ENCODE data around the gene HMG20A.
"Not testable (repeated sequence)": the region's sequence is repeated elsewhere in the genome, so short reads cannot be mapped to it uniquely, and the experiment has no call there.

Gene HMG20A

DNA sequence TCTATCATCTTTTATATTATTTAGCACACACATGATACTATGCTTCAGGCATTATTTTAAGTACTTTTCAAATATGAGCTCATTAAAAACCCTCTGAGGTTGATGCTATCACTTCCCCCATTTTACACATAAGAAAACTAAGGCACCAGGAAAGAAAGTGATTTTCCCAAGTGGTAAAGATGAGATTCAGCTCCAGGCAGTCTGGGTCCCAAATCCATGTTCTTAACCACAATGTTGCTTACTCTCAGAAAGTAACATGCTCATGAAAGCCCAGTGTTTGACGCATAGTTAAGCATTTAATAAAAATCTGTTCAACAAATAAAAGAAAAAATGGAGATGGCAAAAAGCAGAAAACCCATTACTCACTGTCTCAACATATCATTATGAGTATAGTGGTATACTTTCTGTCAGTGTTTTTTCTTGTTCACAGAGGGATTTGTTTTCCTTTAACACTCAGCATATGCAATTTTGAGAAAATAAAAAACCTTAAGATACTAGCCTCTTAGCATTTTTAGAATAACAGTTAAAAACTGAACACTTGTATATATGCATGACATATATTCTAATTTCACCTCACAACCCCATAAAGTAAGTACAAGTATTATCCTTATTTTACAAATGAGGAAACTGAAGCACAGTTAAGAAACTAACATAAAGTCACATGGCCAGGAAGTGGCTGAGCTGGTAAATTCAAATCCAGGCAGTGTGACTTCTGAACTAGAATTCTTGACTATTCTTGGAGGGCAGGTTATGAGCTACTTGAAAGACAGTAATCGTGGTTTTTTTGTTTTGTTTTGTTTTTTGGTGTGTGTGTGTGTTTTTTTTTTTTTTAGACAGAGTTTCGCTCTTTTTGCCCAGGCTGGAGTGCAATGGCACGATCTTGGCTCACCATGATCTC is 11.2 kb upstream of the HMG20A start:
- DNase-seq (ENCODE audit: low spot score): peak; percentile 48

DNA sequence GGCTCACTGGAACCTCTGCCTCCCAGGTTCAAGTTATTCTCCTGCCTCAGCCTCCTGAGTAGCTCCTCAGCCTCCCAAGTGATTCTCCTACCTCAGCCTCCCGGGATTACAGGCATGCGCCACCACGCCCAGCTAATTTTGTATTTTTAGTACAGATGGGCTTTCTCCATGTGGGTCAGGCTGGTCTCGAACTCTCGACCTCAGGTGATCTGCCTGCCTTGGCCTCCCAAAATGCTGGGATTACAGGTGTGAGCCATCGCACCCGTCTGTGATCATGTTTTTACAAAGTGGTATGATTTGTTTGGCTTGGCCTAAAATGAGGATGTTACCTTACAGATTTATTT is 10.6 kb upstream of the HMG20A start:
- DNase-seq (ENCODE audit: low spot score): not testable (repeated sequence)

GRCh38 chr15:77410701-77411618 is 9.7 kb upstream of the HMG20A start:
- DNase-seq (ENCODE audit: low spot score): no peak

DNA sequence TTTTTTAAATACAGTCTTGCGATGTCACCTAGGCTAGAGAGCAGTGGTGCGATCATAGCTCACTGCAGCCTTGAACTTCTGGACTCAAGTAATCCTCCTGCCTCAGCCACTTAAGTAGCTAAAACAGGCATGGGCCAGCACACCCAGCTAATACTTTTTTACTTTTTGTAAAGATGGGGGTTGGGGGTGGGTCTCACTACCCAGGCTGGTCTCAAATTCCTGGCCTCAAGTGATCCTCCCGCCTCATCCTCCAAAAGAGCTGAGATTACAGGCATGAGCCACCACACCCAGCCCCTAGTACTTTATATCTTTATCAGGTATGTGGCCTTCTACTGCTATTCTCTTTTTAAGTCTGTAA is 9.1 kb upstream of the HMG20A start:
- DNase-seq (ENCODE audit: low spot score): no peak

GRCh38 chr15:77412972-77413698 is 7.6 kb upstream of the HMG20A start:
- no peak for DNase-seq (ENCODE audit: low spot score)

DNA sequence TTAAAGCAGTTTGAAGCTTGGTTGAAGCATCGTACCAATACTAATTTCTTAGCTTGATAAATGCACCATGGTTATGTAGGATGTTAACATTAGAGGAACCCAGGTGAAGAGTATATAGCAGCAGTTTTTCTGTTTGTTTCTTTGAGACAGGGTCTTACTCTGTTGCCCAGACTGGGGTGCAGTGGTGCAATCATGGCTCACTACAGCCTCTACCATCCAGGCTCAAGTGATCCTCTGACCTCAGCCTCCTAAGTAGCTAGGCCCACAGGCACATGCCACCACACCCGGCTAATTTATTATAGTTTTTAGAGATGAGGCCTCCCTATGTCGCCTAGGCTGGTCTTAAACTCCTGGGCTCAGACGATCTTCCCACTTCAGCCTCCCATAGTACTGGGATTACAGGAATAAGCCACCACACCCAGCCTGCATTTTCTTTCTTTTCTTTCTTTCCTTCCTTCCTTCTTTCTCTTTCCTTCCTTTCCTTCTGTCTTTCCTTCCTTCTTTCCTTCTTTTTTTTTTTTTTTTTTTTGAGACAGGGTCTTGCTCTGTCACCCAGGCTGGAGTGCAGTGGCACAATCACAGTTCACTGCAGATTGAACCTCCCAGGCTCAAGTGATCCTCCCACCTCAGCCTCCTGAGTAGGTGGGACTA is 6.9 kb upstream of the HMG20A start:
- DNase-seq (ENCODE audit: low spot score): no peak

DNA sequence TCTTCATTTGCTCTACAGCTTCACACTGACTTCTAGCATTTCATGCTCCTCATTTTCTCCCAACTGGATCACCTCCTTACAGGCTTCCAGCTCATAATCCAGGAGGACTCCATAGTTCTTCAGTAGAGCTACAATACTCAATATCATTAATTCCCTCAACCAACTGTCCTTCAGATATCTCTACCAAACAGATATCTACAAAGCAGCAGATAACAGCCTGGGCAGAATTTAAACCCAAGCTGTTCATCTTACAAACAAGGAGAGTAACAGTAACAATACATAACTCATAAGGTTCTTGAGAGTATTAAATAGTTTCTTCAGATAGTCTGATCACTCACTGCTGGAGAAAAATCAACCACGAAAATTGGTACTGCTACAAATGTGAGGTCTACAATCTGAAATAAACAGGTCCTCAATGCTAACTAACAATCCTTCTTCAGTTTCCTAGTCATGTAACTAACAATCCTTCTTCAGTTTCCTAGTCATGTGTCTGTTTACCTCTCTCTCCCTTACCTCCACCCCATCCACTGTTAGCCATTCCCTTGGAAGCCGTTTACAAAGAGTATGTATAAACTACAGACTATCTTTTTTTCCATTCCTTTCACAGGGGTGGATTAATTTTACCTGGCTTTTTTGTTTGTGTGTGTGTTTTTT is 5.8 kb upstream of the HMG20A start:
- DNase-seq (ENCODE audit: low spot score): no peak

GRCh38 chr15:77415450-77416147 is 5.1 kb upstream of the HMG20A start:
- no peak for DNase-seq (ENCODE audit: low spot score)

DNA sequence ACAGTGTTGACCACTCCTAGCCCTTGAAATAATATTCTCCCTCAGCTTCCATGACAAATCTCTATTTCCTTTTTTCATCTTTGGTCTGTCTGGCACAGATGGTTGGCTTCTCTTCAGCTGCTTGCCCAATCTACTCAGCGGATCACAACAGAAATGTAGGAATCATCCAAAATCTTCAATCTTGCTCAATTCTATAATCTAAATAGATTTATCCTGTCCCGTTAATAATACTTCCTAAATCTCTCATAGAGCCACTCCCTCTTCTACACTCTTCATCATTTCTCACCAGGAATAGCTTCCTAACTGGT is 4.6 kb upstream of the HMG20A start:
- no peak for DNase-seq (ENCODE audit: low spot score)

DNA sequence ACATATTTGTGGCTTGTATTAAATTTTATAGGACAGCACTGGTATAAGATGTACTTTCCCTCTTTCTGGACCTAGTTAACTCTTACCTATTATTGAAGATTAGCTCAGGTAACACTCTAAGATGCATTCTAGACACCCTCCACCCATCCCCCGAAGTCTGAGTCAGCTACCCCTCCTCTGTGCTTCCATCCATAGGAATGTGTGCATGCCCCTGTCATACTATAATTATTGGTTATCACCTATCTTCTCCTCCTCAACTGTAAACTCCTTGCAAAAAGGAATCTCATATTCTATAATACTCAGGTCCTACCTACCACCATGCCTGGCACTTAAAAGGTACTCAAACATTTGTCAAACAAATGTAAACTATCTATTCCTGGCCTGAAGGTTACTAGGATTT is 3.7 kb upstream of the HMG20A start:
- no peak for DNase-seq (ENCODE audit: low spot score)

DNA sequence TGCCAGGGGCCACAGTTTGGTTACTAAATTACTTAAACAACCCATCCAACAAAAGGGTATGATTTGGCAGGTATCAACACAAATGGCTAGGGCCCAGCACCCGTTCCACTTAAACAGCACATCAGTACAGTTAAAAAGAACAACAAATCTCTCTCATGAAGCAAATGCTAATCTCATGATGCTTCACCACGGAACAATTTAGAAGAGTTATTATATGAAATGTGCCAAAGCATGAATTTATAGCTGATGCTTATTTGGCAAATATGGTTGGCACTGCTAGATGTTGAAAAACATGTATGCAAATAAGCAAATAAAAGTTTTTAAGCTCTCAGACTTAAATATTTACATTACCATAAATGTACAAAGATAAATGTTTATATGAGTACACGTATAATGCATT is 3.1 kb upstream of the HMG20A start:
- DNase-seq (ENCODE audit: low spot score): no peak

DNA sequence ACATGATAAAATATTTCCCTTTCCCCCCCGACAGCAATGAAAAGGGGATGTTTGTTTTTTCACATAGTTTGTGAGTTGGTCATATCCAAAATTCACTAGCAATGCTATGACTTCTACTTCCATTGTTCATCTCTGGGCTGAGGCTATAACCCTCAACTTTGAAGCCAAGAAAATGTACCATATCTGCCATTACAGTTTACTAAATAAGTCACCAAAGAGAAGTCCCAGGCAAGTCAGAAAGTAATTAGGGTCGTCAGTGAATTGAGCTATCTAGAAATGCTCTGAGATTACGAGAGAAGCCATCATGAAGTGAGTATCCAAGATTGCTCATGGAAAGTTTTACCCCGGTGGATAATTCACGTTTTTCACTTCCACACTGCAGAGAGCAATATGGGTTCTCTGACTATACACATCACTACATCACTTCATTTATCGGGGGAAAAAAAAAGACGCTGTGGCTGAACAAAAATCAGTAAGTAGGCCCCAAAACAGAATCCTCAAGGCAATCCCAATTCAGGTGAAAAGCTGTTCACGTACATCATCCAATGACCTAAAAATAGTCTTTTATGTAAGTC is 2.2 kb upstream of the HMG20A start:
- peak; percentile 31 for DNase-seq (ENCODE audit: low spot score)

- peak; percentile 57 for DNase-seq (ENCODE audit: low spot score)
Observed at GRCh38 chr15:77418966-77419835, 1.5 kb upstream of the HMG20A start.

DNA sequence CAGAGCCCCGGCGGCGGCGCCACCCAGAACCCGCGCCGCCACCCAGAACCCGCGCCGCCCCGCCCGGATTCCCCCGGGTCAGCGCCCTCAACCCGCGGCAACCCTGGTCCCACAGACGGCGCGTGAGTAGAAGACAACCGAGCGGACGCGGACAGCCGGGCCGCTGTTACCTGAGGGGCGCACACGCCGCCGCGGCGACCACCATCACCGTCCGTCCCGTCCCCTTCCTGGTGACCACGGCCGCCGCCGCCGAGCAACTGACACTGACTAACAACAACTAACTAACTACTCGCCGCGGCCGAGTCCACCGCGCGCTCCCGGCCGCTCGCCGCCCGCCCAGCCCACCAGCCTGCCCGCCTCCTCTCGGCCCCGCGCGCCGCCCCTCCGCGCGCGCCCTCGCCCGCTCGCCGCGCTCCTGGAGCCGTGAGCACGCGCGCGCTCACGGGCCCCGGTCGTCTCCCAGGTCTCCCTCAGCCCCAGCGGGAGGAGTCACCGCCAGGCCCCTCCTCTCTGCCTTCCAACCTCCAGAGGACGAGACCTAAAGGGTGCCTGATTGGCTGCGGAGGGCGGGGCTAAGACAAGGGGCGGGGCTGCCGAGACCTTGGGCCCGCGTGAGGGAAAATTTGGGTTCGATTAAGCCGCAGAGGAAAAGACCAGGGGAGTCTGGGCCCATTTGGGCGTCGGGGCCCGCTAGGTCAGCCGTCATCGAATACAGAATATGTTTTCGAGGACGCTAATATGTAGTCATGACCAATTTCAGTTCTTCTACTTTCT is 665 bp upstream of the HMG20A start, which contains the start of gene PEAK1:
Gene PEAK1 (minus strand): TSS at position 269 of the 774 bp plus-strand sequence. CDS start 238,178 bp downstream, outside the sequence.
- peak; percentile 99 for DNase-seq (ENCODE audit: low spot score)

DNA sequence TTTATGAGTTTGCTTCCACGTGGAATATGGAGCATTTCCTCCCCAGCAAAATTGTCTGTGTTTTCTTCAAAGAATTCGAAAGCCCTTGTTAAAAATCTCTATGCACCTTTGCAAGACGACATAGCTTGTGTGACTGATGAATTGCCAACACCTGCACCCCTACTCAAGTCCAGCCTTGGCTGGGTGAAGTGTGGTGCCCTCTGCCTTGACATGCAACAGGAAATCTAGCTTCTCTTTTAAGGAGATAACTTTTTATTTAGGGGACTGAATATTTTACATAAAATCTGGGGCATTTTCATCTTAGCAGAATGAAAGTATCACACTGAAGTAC is 647 bp downstream of the HMG20A start:
- DNase-seq (ENCODE audit: low spot score): peak; percentile 79

GRCh38 chr15:77425104-77425503 is 4.4 kb downstream of the HMG20A start:
- DNase-seq (ENCODE audit: low spot score): no peak

DNA sequence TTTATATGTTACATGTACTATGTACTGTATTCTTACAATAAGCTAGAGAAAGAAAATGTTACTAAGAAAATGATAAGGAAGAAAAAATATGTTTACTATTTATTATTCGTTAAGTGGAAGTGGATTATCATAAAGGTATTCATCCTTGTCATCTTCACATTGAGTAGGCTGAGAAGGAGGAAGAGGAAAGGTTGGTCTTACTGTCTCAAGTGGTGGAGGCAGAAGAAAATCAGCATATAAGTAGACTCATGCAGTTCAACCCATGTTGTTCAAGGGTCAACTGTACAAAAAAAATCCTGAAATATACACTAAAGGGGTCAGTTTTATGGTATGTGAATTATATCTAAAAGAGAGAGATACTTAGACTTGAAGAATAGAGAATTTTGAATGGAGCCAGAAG is 5.7 kb downstream of the HMG20A start:
- DNase-seq (ENCODE audit: low spot score): no peak

- no peak for DNase-seq (ENCODE audit: low spot score)
Observed at GRCh38 chr15:77426871-77427270, 6.2 kb downstream of the HMG20A start.

GRCh38 chr15:77430213-77430612 is 9.5 kb downstream of the HMG20A start:
- DNase-seq (ENCODE audit: low spot score): no peak
